SK-N-MC (cell line): ENCODE data around the gene AGAP3.

Source experiments
- EZH2 ChIP-seq: fragments of 200-600 bp; sonication (generic); IDR thresholded peaks from one replicate; pipeline ENCODE4 v1.6.1; 2017; ENCODE audit warnings: antibody characterized with exemption
- POLR2AphosphoS5 ChIP-seq: IDR thresholded peaks from 2 replicates; pipeline ENCODE4 v1.6.1; 2012; ENCODE audit warnings: mild to moderate bottlenecking, low read depth, low read length, borderline replicate concordance

DNA sequence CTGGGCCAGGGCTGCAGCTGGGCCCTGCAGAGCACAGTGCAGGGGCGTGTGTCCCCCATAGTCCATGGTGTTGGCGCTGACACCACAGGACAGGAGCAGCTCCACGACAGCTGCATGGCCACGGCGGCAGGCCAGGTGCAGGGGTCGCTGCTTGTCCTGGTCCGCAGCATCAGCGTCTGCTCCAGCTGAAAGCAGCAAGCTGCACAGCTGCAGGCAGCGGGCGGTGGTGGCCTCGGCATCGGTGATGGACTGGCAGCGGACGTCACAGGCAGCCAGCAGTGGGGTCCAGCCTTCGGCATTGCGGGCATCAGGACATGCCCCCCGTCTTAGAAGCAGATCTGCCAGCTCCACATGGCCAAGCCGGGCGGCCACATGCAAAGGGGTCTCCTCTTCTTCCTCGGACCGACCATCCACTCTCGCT lies 94.7 kb downstream of the AGAP3 start:
- TF ChIP-seq POLR2AphosphoS5, result no peak
- no peak for TF ChIP-seq EZH2
